Measurements from ENCODE around the gene P2RY11. TPM values are rescaled to one million over a fixed set of nuclear protein-coding genes. Genes with fewer than 3 reads are reported as not detected.

P2RY11 gene
- polyA plus RNA-seq, 2 of the 4 experiments (the other 2 are of a cell fraction) = 1.9 to 6.4 TPM

DNA sequence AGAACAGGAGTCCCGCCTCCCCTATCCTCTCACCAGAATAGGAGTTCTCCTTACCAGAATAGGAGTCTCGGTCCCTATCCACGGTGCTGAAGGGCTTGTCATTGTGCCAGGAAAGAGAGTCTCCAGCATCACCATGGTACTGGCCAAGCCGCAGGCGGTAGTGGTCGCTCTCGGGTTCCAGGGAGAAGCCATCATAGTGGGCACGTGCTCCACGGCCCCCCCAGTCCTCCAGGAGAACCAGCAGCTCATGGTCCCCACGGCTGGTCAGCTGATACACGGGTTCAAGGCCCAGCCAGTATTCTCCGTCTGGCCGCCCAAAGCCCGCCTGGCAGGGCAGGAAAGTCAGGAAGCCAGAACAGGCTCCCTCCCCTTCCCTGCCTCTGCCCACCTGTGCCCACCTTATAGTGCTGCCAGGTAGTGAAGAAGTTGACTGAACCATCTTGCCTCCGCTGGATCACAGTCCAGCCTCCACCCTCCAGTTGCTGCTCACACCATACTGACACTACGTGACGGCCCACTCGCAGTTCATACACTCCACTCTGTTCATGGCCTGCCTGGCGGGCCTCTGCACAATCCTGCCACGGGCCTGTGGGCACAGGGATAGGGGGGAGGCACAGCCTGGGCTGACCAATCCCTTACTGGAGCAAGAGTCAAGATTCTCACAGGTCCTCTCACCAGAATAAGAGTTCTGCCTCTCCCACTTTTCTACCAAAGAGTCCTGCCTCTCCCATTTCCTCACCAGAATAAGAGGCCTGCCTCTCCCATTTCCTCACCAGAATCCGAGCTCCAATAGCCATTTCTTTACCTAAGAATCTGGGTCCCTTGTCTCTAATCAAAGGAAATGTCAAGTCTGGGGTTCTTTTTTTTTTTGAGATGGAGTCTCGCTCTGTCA lies 18.0 kb upstream of the P2RY11 start:
- POLR2A ChIA-PET = no interaction called here
- no peak overlapping the region for H3K27ac ChIP-seq
- H3K9me3 ChIP-seq = no peaks in the 10 kb centered on the region
- ATAC-seq = no peak
- H3K4me3 ChIP-seq = no peak overlapping the region
- no peak overlapping the region for H3K4me2 ChIP-seq
- 84% methylated on average over 14 of the region's 22 CpGs for WGBS (ENCODE audit: missing lambda C conversion rate)
- CTCF ChIA-PET = interaction anchor here (0.9 kb wide), 1 partner anchor 166 kb away, joined by 4 read pairs; no protein-coding TSS in a partner anchor
- DNase-seq (ENCODE audit: low read depth in 1 of 2, low spot score in 1 of 2) = no peak
- TF ChIP-seq, protein P1, sequence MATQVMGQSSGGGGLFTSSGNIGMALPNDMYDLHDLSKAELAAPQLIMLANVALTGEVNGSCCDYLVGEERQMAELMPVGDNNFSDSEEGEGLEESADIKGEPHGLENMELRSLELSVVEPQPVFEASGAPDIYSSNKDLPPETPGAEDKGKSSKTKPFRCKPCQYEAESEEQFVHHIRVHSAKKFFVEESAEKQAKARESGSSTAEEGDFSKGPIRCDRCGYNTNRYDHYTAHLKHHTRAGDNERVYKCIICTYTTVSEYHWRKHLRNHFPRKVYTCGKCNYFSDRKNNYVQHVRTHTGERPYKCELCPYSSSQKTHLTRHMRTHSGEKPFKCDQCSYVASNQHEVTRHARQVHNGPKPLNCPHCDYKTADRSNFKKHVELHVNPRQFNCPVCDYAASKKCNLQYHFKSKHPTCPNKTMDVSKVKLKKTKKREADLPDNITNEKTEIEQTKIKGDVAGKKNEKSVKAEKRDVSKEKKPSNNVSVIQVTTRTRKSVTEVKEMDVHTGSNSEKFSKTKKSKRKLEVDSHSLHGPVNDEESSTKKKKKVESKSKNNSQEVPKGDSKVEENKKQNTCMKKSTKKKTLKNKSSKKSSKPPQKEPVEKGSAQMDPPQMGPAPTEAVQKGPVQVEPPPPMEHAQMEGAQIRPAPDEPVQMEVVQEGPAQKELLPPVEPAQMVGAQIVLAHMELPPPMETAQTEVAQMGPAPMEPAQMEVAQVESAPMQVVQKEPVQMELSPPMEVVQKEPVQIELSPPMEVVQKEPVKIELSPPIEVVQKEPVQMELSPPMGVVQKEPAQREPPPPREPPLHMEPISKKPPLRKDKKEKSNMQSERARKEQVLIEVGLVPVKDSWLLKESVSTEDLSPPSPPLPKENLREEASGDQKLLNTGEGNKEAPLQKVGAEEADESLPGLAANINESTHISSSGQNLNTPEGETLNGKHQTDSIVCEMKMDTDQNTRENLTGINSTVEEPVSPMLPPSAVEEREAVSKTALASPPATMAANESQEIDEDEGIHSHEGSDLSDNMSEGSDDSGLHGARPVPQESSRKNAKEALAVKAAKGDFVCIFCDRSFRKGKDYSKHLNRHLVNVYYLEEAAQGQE (IDR thresholded peaks at IDR 0.05) = peak; percentile 80
- no peak for TF ChIP-seq HDAC2 (IDR thresholded peaks at IDR 0.05)
- no peak for TF ChIP-seq PBX3 (IDR thresholded peaks at IDR 0.05)
- no peak for TF ChIP-seq RCOR1 (IDR thresholded peaks at IDR 0.05; ENCODE audit: low read depth, low read length)
- no peak for TF ChIP-seq HES2 (IDR thresholded peaks at IDR 0.05)
- no peak for TF ChIP-seq ZC3H11A (IDR thresholded peaks at IDR 0.05)
- peaks cover 4% of the 10 kb centered on the region; the same call in 1 of the 3 replicates for H3K4me1 ChIP-seq
- no peak for FAIRE-seq

GRCh38 chr19:10095622-10095947 lies 15.9 kb upstream of the P2RY11 start:
- 22% methylated on average over 5 of the region's 7 CpGs for WGBS (ENCODE audit: missing lambda C conversion rate)
- DNase-seq (ENCODE audit: low read depth in 1 of 2, low spot score in 1 of 2) (no peak), FAIRE-seq (no peak), ATAC-seq (no peak)
- peak overlapping the region; percentile 30 to 72; a peak in 4 of 6 replicates for H3K27ac ChIP-seq
- CTCF ChIA-PET = interaction anchor here (1.1 to 2.2 kb wide), 4 partner anchors 10 to 165 kb away, joined by 3 to 5 read pairs (median 4); partner anchors contain the start of gene PPAN
- POLR2A ChIA-PET = interaction anchor here (0.6 to 1.4 kb wide), 5 partner anchors 11 to 156 kb away, joined by 3 to 12 read pairs (median 6); partner anchors contain the start of genes MRPL4, P2RY11 and PPAN
- H3K4me3 ChIP-seq = peak overlapping the region; percentile 26; the same call in 2 of the 3 replicates
- TF ChIP-seq CBX8 (IDR thresholded peaks at IDR 0.05) (no peak), HOXB13 (CRISPR knock-in tag; IDR thresholded peaks at IDR 0.05; ENCODE audit: low read depth) (no peak), MYC (IDR thresholded peaks at IDR 0.05; ENCODE audit: borderline replicate concordance, low read length) (no peak), GATA3 (IDR thresholded peaks at IDR 0.05; ENCODE audit: borderline replicate concordance) (no peak), RFX5 (IDR thresholded peaks at IDR 0.05) (no peak), CBX2 (IDR thresholded peaks at IDR 0.05; ENCODE audit: borderline replicate concordance, low read depth) (no peak), RAD21 (conservative IDR thresholded peaks at IDR 0.05 in 1 of 2, IDR thresholded peaks at IDR 0.05 in 1 of 2) (no peak), POLR2A (IDR thresholded peaks at IDR 0.05; ENCODE audit: low read length) (no peak), FOSB (CRISPR knock-in tag; IDR thresholded peaks at IDR 0.05) (no peak), HDAC2 (IDR thresholded peaks at IDR 0.05) (no peak), E2F6 (IDR thresholded peaks at IDR 0.05; ENCODE audit: borderline replicate concordance, low read depth) (no peak), HES2 (IDR thresholded peaks at IDR 0.05) (no peak), NPAS2 (CRISPR knock-in tag; IDR thresholded peaks at IDR 0.05; ENCODE audit: borderline replicate concordance) (no peak), POLR2AphosphoS2 (conservative IDR thresholded peaks at IDR 0.05; ENCODE audit: low read length) (no peak), MAFK (IDR thresholded peaks at IDR 0.05; ENCODE audit: partially characterized antibody) (no peak), RARB (CRISPR knock-in tag; IDR thresholded peaks at IDR 0.05) (no peak)
- TF ChIP-seq, protein P2, sequence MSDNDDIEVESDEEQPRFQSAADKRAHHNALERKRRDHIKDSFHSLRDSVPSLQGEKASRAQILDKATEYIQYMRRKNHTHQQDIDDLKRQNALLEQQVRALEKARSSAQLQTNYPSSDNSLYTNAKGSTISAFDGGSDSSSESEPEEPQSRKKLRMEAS (IDR thresholded peaks at IDR 0.05) = no peak
- TF ChIP-seq, protein P3, sequence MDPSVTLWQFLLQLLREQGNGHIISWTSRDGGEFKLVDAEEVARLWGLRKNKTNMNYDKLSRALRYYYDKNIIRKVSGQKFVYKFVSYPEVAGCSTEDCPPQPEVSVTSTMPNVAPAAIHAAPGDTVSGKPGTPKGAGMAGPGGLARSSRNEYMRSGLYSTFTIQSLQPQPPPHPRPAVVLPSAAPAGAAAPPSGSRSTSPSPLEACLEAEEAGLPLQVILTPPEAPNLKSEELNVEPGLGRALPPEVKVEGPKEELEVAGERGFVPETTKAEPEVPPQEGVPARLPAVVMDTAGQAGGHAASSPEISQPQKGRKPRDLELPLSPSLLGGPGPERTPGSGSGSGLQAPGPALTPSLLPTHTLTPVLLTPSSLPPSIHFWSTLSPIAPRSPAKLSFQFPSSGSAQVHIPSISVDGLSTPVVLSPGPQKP (IDR thresholded peaks at IDR 0.05; ENCODE audit: low read depth, low read length) = no peak
- TF ChIP-seq, protein P4, sequence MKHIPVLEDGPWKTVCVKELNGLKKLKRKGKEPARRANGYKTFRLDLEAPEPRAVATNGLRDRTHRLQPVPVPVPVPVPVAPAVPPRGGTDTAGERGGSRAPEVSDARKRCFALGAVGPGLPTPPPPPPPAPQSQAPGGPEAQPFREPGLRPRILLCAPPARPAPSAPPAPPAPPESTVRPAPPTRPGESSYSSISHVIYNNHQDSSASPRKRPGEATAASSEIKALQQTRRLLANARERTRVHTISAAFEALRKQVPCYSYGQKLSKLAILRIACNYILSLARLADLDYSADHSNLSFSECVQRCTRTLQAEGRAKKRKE (CRISPR knock-in tag; IDR thresholded peaks at IDR 0.05; ENCODE audit: low read depth) = no peak
- peak overlapping the region; percentile 87 for H3K4me2 ChIP-seq
- peaks cover 4% of the 10 kb centered on the region; the same call in 1 of the 3 replicates for H3K4me1 ChIP-seq
- H3K9me3 ChIP-seq = no peaks in the 10 kb centered on the region
